Motor neuron (in vitro differentiated cells): Measurements from ENCODE around the gene MRTFA. TPM values are rescaled to one million over a fixed set of nuclear protein-coding genes. Genes with fewer than 3 reads are reported as not detected.
"Not testable (repeated sequence)": the region's sequence is repeated elsewhere in the genome, so short reads cannot be mapped to it uniquely, and the experiment has no call there.

Source experiments
- ATAC-seq, 8 experiments: fragments of 200-7000 bp; cut with Tn5 transposase; replicated peaks in 6 of 8; 2 replicates each; pipeline ENCODE4 v1.8.0; 2021; ENCODE audit warnings: mild to moderate bottlenecking in 8 of 8, moderate library complexity in 8 of 8
- H3K27ac ChIP-seq, 2 donors: fragments of 250-450 bp; sonication (Bioruptor Pico); 2 replicates each; pipeline ENCODE4 v1.9.0; 2021; ENCODE audit warnings: antibody characterized with exemption in 2 of 2, mild to moderate bottlenecking in 2 of 2, moderate library complexity in 1 of 2
- H3K4me1 ChIP-seq, 2 donors: fragments of 250-450 bp; sonication (Bioruptor Pico); replicated peaks in 1 of 2; 2 replicates each; pipeline ENCODE4 v1.6.1; 2021; ENCODE audit warnings: antibody characterized with exemption in 2 of 2, mild to moderate bottlenecking in 2 of 2, moderate library complexity in 1 of 2
- H3K4me3 ChIP-seq, 5 donors: fragments of 250-450 bp; sonication (Bioruptor Pico); 2 replicates each; pipeline ENCODE4 v1.9.0; 2021; ENCODE audit warnings: antibody characterized with exemption in 5 of 5, mild to moderate bottlenecking in 5 of 5, moderate library complexity in 4 of 5
- WGBS, 10 experiments: fragments of 450-650 bp; shearing (Covaris generic); methylation state at CpG; one replicate each; pipeline ENCODE4 v1.0.0; 2022; 5-methylcytosine and 5-hydroxymethylcytosine counted together
- in situ Hi-C, 9 experiments: fragments of 400-800 bp; cut with MboI; loops; one replicate each; pipeline ENCODE4 v1.15.0; 2021; ENCODE audit warnings: low sequenced_read_pairs in 9 of 9, low pct_unique_long_range_greater_than_20kb in 2 of 9; ENCODE audit not compliant: unreplicated experiment in 9 of 9
- total RNA-seq, 8 experiments: library from RNA; unstranded; fragments of 300-600 nt; gene quantifications; 2 replicates each; pipeline versions ENCODE4 v1.2.3 to v1.2.4, GENCODE V29; 2022

The MRTFA gene
- total RNA-seq, 8 experiments from 2014 or later = 13.1 to 33.2 (median 21.7) TPM

- no peak overlapping the region for H3K4me3 ChIP-seq
- no peaks in the 10 kb centered on the region for H3K4me1 ChIP-seq
- 56 to 100% (median 97%) methylated on average over 2 to 4 of the region's 4 CpGs; no CpG with 5 or more reads in 4 of the 10 experiments for WGBS, 10 experiments
- in situ Hi-C loops = loop anchor here in 2 of 9 experiments (25.0 kb wide), 2 partner anchors 118 to 268 kb away; partner anchors contain the start of gene MRTFA (in 1 of the 2)
- H3K27ac ChIP-seq = no peak overlapping the region
- no peak for ATAC-seq
These were observed 117.7 kb downstream of the MRTFA start for GRCh38 chr22:40518840-40519239.

- Histone ChIP-seq H3K27ac (no peak overlapping the region), H3K4me1 (no peaks in the 10 kb centered on the region), H3K4me3 (no peak overlapping the region)
- in situ Hi-C loops = loop anchor here in 2 of 9 experiments (25.0 kb wide), 2 partner anchors 120 to 270 kb away; partner anchors contain the start of gene MRTFA (in 1 of the 2)
- no peak for ATAC-seq
- WGBS, 10 experiments = 17 to 88% (median 49%) methylated on average over 1 to 3 of the region's 3 CpGs
These were observed 118.9 kb downstream of the MRTFA start for GRCh38 chr22:40517631-40518030.

GRCh38 chr22:40516416-40516815 is 120.1 kb downstream of the MRTFA start:
- no peaks in the 10 kb centered on the region for H3K4me1 ChIP-seq
- in situ Hi-C loops = loop anchor here in 2 of 9 experiments (25.0 kb wide), 2 partner anchors 121 to 271 kb away; partner anchors contain the start of gene MRTFA (in 1 of the 2)
- H3K4me3 ChIP-seq = no peak overlapping the region
- no peak overlapping the region for H3K27ac ChIP-seq
- WGBS, 10 experiments = 66 to 100% (median 92%) methylated on average over 3 of the region's 3 CpGs
- no peak for ATAC-seq

GRCh38 chr22:40512426-40513136 is 123.9 kb downstream of the MRTFA start:
- peaks cover 10 to 13% of the 10 kb centered on the region in 2 donors for H3K4me1 ChIP-seq
- 13 to 100% (median 100%) methylated on average over 1 to 2 of the region's 2 CpGs; no CpG with 5 or more reads in 1 of the 10 experiments for WGBS, 10 experiments
- in situ Hi-C loops = loop anchor here in 2 of 9 experiments (25.0 kb wide), 2 partner anchors 125 to 275 kb away; partner anchors contain the start of gene MRTFA (in 1 of the 2)
- no peak overlapping the region for H3K4me3 ChIP-seq
- H3K27ac ChIP-seq = no peak overlapping the region
- peak in 5 of 8 experiments; percentile 37 to 68 (median 58) for ATAC-seq

GRCh38 chr22:40511604-40512003 is 124.9 kb downstream of the MRTFA start:
- Histone ChIP-seq H3K4me3 (no peak overlapping the region), H3K4me1 (peaks cover 10 to 13% of the 10 kb centered on the region in 2 donors), H3K27ac (no peak overlapping the region)
- ATAC-seq = no peak
- in situ Hi-C loops = loop anchor here in 2 of 9 experiments (25.0 kb wide), 2 partner anchors 126 to 276 kb away; partner anchors contain the start of gene MRTFA (in 1 of the 2)

GRCh38 chr22:40510631-40511364 is 125.7 kb downstream of the MRTFA start:
- in situ Hi-C loops = loop anchor here in 2 of 9 experiments (25.0 kb wide), 2 partner anchors 127 to 277 kb away; partner anchors contain the start of gene MRTFA (in 1 of the 2)
- WGBS, 10 experiments = 38 to 90% (median 66%) methylated on average over 2 to 4 of the region's 4 CpGs; no CpG with 5 or more reads in 1 of the 10 experiments
- no peak overlapping the region for H3K4me3 ChIP-seq
- H3K27ac ChIP-seq = no peak overlapping the region
- H3K4me1 ChIP-seq = peaks cover 10 to 13% of the 10 kb centered on the region in 2 donors
- ATAC-seq = peak in 1 of 8 experiments; percentile 28

- WGBS, 10 experiments = 4 to 100% (median 25%) methylated on average over 1 to 4 of the region's 4 CpGs
- in situ Hi-C loops = loop anchor here in 2 of 9 experiments (25.0 kb wide), 2 partner anchors 128 to 278 kb away; partner anchors contain the start of gene MRTFA (in 1 of the 2)
- no peak overlapping the region for H3K27ac ChIP-seq
- H3K4me3 ChIP-seq = no peak overlapping the region
- peak in 4 of 8 experiments; percentile 32 to 64 (median 60) for ATAC-seq
- peaks cover 10 to 13% of the 10 kb centered on the region in 2 donors for H3K4me1 ChIP-seq
These were observed 127.0 kb downstream of the MRTFA start for GRCh38 chr22:40509401-40510134.

- WGBS, 10 experiments = 18 to 100% (median 75%) methylated on average over 1 to 8 of the region's 8 CpGs
- not testable (repeated sequence) for H3K27ac ChIP-seq, ATAC-seq, H3K4me3 ChIP-seq
- peaks cover 10 to 13% of the 10 kb centered on the region in 2 donors for H3K4me1 ChIP-seq
- in situ Hi-C loops = loop anchor here in 2 of 9 experiments (25.0 kb wide), 2 partner anchors 129 to 279 kb away; partner anchors contain the start of gene MRTFA (in 1 of the 2)
These were observed 128.5 kb downstream of the MRTFA start for GRCh38 chr22:40508046-40508445.

GRCh38 chr22:40507491-40507890 is 129.0 kb downstream of the MRTFA start:
- 88 to 100% (median 100%) methylated on average over 1 to 5 of the region's 6 CpGs; no CpG with 5 or more reads in 4 of the 10 experiments for WGBS, 10 experiments
- H3K27ac ChIP-seq = no peak overlapping the region
- peaks cover 10 to 13% of the 10 kb centered on the region in 2 donors for H3K4me1 ChIP-seq
- in situ Hi-C loops = loop anchor here in 2 of 9 experiments (25.0 kb wide), 2 partner anchors 130 to 280 kb away; partner anchors contain the start of gene MRTFA (in 1 of the 2)
- H3K4me3 ChIP-seq = no peak overlapping the region
- ATAC-seq = no peak

GRCh38 chr22:40506762-40507161 is 129.8 kb downstream of the MRTFA start:
- no peak overlapping the region for H3K4me3 ChIP-seq
- ATAC-seq = no peak
- peaks cover 10 to 13% of the 10 kb centered on the region in 2 donors for H3K4me1 ChIP-seq
- in situ Hi-C loops = loop anchor here in 2 of 9 experiments (25.0 kb wide), 2 partner anchors 131 to 281 kb away; partner anchors contain the start of gene MRTFA (in 1 of the 2)
- H3K27ac ChIP-seq = no peak overlapping the region
- 77 to 100% (median 100%) methylated on average over 1 to 3 of the region's 3 CpGs; no CpG with 5 or more reads in 3 of the 10 experiments for WGBS, 10 experiments

GRCh38 chr22:40504285-40505249 is 132.0 kb downstream of the MRTFA start:
- ATAC-seq = no peak
- H3K4me3 ChIP-seq = no peak overlapping the region
- in situ Hi-C loops = loop anchor here in 2 of 9 experiments (25.0 kb wide), 2 partner anchors 133 to 283 kb away; partner anchors contain the start of gene MRTFA (in 1 of the 2)
- peaks cover 2 to 3% of the 10 kb centered on the region in 2 donors for H3K4me1 ChIP-seq
- 0 to 100% (median 60%) methylated on average over 1 to 3 of the region's 3 CpGs; no CpG with 5 or more reads in 2 of the 10 experiments for WGBS, 10 experiments
- no peak overlapping the region for H3K27ac ChIP-seq
